T-helper 2 cell treated with Interferon-gamma antibody and Interleukin-4, amounts not matched to agents 5 μg/mL and 100 μg/mL, for 36 hours (primary cell): ENCODE data around the gene UNC5C.
A peak's percentile ranks its signal among the peaks of the same experiment; 100 is the strongest.

Experiments used
- DNase-seq: peaks from one replicate; pipeline ENCODE4 v3.0.0; 2021; ENCODE audit warnings: low spot score
- H3K27ac Mint-ChIP-seq: one replicate; pipeline ENCODE4 v1.8.0; 2021; ENCODE audit warnings: mild to moderate bottlenecking, mixed read lengths
- H3K27me3 Mint-ChIP-seq: one replicate; pipeline ENCODE4 v1.8.0; 2021; ENCODE audit warnings: low read depth, mixed read lengths
- H3K36me3 Mint-ChIP-seq: one replicate; pipeline ENCODE4 v1.8.0; 2021; ENCODE audit warnings: low read depth, mixed read lengths
- H3K4me1 Mint-ChIP-seq: one replicate; pipeline ENCODE4 v1.8.0; 2021; ENCODE audit warnings: low read depth, mixed read lengths
- H3K4me3 Mint-ChIP-seq: one replicate; pipeline ENCODE4 v1.8.0; 2022; ENCODE audit warnings: mild to moderate bottlenecking, moderate library complexity, mixed read lengths
- H3K9me3 Mint-ChIP-seq: one replicate; pipeline ENCODE4 v1.8.0; 2021; ENCODE audit warnings: mixed read lengths

UNC5C gene

DNA sequence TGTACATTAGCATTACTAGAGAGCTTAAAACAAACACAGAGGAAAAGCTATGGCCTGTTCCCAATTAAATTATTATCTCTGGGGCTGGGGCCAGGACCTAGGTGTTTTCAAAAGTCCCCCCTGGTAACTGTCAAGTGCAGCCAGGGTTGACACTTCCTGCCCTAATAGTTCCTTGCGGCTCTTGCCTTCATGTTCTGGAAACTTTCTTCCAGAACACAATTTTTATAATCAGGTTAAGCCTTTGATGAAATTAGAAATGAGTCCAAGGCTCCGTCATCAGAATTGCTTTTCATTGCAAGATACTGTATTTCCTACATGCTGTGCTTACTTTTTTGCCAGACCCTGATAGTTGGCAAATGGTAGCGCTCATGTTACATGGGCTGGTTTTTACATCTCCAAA, 229.6 kb downstream of the UNC5C start:
- DNase-seq, result no peak
- no peaks in the 10 kb centered on the region for H3K36me3 Mint-ChIP-seq
- H3K27me3 Mint-ChIP-seq, result peaks cover 3% of the 10 kb centered on the region
- no peak overlapping the region for H3K27ac Mint-ChIP-seq
- H3K9me3 Mint-ChIP-seq, result no peaks in the 10 kb centered on the region
- peaks cover 2% of the 10 kb centered on the region for H3K4me1 Mint-ChIP-seq
- no peak overlapping the region for H3K4me3 Mint-ChIP-seq

DNA sequence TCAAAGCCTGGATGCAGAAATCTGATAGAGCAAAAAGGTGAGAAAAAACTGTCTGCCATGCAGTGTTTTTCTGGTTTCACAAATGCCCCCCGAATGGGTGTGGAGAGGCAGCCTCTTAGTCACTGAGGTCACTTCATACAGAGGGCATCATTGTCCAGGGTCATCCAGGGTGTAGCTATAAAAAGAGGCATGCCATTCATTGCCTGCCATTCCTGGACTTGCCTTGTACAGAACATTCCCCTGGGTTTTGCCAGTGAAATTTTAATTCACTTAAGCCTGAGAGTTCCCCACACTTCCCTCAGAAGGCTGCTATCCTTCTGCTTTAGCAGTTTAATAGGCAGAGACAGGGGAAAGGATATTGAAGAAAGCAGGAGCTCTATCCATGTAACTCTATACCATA, 230.3 kb downstream of the UNC5C start:
- Mint-ChIP-seq H3K4me1 (peaks cover 6% of the 10 kb centered on the region), H3K9me3 (no peaks in the 10 kb centered on the region), H3K27me3 (peaks cover 3% of the 10 kb centered on the region), H3K4me3 (no peak overlapping the region), H3K36me3 (no peaks in the 10 kb centered on the region), H3K27ac (no peak overlapping the region)
- DNase-seq, result no peak

DNA sequence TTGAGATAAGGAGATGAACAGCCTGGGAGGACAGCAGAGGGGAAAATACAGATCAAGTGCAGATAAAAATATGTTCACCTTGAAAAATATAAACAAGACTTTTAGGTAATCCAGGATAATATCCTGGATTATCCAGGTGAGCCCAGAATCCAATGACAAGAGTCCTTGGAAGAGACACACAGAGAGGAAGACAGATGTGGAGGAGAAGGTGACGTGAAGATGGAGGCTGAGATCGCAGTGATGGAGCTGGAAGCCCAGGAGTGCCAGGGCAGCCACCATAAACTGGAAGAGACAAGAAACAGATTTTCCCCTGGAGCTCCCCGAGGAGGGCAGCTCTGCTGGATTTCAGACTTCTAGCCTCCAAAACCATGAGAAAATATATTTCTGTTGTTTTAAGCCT, 230.7 kb downstream of the UNC5C start:
- no peaks in the 10 kb centered on the region for H3K9me3 Mint-ChIP-seq
- no peak for DNase-seq
- H3K27me3 Mint-ChIP-seq, result peaks cover 3% of the 10 kb centered on the region
- no peak overlapping the region for H3K27ac Mint-ChIP-seq
- H3K4me3 Mint-ChIP-seq, result no peak overlapping the region
- H3K4me1 Mint-ChIP-seq, result peaks cover 7% of the 10 kb centered on the region
- H3K36me3 Mint-ChIP-seq, result no peaks in the 10 kb centered on the region

DNA sequence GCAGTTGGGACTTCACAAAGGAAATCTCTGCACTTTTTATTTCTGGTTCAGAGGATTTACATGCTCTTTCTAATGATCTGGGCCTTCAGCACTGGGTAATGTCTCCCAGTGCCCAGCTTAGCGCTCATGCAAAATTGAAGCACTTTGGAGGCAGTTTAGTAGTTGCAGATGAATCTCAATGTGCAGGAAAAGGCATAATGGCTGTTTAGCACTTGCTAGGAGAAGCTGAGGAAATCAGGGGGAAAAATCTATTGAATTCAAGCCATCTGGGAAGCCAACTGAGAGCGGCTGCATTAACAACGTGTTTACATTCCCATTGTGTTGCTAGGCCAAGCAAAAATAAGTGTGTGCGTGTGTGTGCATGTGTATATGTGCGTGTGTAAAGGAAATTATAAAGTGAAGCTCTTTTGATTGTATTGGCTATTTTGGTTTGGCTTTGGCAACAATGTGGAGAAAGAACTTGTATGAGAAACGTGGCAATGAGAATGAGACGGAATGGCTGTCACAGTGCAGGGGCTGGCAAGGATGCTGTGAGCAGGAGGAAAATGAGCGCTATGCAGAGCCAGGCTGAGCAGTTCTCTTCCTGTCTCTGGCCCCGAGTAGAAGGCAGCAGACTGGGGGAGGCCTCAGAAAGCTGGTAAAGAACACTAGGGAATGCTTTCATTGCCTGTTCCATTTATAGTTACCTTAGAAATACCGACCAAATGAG, 231.5 kb downstream of the UNC5C start:
- no peak for DNase-seq
- Mint-ChIP-seq H3K9me3 (no peaks in the 10 kb centered on the region), H3K36me3 (no peaks in the 10 kb centered on the region), H3K27me3 (peaks cover 3% of the 10 kb centered on the region), H3K4me3 (no peak overlapping the region), H3K27ac (no peak overlapping the region), H3K4me1 (peaks cover 11% of the 10 kb centered on the region)

DNA sequence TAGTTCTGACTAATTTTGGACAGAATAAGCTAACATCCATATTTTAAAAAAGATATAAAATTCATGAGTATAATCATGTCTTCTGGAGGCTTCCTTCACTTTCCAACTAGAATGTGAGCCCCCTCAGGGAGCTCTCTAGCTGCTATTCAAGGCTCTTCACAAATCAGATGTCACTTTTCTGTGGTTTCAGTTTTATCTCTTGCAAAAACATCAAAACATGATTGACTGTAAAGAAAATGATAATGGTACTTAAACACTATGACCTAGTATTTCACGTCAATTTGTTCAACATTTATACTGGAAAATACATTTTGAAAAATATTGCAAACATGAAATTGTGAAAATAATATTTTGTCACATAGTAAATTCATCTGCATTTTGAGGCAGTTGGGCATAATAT, 234.2 kb downstream of the UNC5C start:
- H3K36me3 Mint-ChIP-seq, result peaks cover 1% of the 10 kb centered on the region
- peaks cover 4% of the 10 kb centered on the region for H3K9me3 Mint-ChIP-seq
- H3K4me3 Mint-ChIP-seq, result no peak overlapping the region
- peaks cover 14% of the 10 kb centered on the region for H3K4me1 Mint-ChIP-seq
- DNase-seq, result no peak
- H3K27me3 Mint-ChIP-seq, result peaks cover 3% of the 10 kb centered on the region
- no peak overlapping the region for H3K27ac Mint-ChIP-seq

DNA sequence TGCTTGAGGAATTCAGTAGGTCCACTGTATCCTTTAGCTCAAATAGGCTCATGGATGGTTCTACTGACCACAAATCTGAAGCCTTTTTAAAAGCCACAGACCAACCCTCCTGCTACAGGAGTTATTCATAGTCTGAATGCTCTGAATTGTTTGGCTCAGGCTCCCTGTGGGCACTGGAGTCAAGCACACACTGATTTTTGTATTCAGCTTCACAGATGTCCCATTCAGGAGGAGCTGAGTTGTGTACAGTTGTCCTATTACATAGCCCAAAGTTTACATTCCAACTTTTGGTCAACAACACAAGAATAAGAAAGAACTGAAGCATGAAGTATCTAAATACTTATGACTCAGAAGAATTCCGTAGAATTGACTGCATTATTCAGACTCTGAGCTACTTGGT, 243.9 kb downstream of the UNC5C start:
- no peaks in the 10 kb centered on the region for H3K27me3 Mint-ChIP-seq

DNA sequence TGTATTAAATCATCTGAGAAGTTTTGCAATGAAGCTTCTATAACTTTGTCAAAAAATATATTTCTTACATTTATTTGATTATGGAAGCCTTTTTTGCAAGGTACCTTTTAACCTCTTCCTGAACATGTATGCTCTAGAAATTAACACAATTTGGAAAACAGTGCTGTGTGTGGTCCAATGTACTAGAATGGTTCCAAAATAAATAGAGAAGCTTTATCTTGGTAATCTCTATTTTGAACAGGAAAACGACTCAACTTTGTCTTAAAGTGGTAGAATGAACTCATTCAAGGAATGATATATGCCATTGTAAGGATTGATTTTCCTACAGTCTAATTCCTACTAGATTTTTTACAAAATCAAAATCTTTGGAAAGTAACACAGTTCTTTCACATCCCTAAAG, 248.5 kb downstream of the UNC5C start:
- Mint-ChIP-seq H3K27ac (no peak overlapping the region), H3K4me3 (no peak overlapping the region), H3K4me1 (no peaks in the 10 kb centered on the region), H3K36me3 (peaks cover 4% of the 10 kb centered on the region), H3K27me3 (no peaks in the 10 kb centered on the region), H3K9me3 (peaks cover 16% of the 10 kb centered on the region)
- no peak for DNase-seq

More for the DNA sequence above, 243.9 kb downstream of the UNC5C start:
- DNase-seq, result no peak
- H3K9me3 Mint-ChIP-seq, result peaks cover under 1% of the 10 kb centered on the region
- no peaks in the 10 kb centered on the region for H3K36me3 Mint-ChIP-seq
- H3K4me3 Mint-ChIP-seq, result no peak overlapping the region
- H3K4me1 Mint-ChIP-seq, result no peaks in the 10 kb centered on the region
- no peak overlapping the region for H3K27ac Mint-ChIP-seq

DNA sequence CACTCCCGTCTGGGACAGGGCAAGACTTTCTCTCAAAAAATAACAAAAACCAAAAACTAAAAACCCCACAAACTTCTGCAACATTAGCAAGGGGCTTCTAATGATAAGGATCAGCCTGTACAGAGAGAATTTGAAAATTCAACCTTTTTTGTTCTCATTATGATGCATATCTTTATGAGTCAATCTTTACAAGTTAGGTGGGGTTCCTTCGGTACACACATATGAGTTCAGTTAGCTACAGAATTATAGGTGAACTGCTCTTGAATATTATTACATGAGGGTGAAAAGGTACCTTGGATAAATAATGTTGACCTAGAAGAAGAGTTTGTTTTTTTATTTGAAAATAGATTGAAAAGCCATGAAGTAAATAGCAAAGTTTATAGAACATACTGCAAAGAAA, 252.7 kb downstream of the UNC5C start:
- H3K4me1 Mint-ChIP-seq, result peaks cover 18% of the 10 kb centered on the region
- peaks cover 4% of the 10 kb centered on the region for H3K36me3 Mint-ChIP-seq
- no peak for DNase-seq
- no peak overlapping the region for H3K4me3 Mint-ChIP-seq
- no peak overlapping the region for H3K27ac Mint-ChIP-seq
- peaks cover 16% of the 10 kb centered on the region for H3K9me3 Mint-ChIP-seq
- no peaks in the 10 kb centered on the region for H3K27me3 Mint-ChIP-seq

DNA sequence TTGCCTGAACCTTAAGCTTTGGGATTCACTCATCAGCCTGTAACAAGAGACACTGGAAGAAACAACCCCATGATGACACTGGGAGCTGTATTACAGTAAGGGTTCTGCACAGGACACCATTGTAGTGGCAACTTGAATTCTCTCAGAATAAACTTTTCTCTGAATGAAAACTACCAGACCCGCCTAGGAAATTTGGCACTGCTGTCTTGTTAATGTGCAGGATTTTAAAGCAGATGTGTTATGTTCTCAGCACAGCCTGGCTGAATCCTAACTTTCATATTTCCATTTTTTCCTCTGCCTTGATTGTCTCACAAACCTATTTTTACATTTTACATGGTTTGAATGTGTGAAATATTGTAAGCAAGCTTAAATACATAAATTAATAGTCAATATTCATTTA, 253.6 kb downstream of the UNC5C start:
- Mint-ChIP-seq H3K9me3 (peaks cover 16% of the 10 kb centered on the region), H3K27ac (no peak overlapping the region), H3K36me3 (peaks cover 4% of the 10 kb centered on the region), H3K27me3 (no peaks in the 10 kb centered on the region), H3K4me1 (peaks cover 26% of the 10 kb centered on the region), H3K4me3 (no peak overlapping the region)
- no peak for DNase-seq

DNA sequence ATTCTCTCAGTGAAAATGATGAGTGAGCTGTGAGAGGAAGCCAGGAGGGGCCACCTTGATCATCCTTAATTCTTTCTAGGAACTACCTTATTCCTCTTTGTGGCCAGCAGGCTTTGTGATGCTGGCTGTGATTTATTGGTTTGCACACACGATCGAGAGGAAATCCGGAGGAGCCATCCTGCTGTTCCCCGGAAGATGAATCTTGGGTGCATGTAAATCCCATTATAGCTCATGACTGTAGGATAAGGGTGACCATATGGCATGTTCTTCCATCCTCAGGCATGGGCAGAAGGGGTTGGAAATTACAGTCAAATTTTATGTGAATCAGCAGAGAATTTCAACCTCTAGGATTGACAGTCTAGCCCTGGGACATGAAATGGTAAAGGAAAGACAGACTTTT, 254.5 kb downstream of the UNC5C start:
- H3K36me3 Mint-ChIP-seq, result peaks cover 4% of the 10 kb centered on the region
- no peak overlapping the region for H3K4me3 Mint-ChIP-seq
- peaks cover 10% of the 10 kb centered on the region for H3K9me3 Mint-ChIP-seq
- H3K27me3 Mint-ChIP-seq, result no peaks in the 10 kb centered on the region
- no peak overlapping the region for H3K27ac Mint-ChIP-seq
- no peak for DNase-seq
- peaks cover 28% of the 10 kb centered on the region for H3K4me1 Mint-ChIP-seq

DNA sequence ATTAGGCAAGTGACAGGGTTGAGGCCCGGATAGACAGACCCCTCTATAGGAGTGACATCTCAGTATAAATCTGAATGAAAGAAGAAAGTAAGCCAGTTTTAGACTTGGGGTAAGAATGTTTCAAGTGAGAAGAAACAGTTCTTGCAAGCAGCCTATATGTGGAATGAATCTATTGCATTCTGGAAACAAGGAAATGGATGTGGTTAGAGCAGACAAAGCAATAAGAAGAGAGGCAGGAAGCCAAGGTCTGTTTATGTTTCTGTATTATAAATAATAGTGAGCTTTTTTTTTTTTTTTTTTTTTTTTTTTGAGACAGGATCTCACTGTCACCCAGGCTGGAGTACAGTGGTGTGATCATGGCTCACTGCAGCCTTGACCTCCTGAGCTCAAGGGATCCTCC, 255.8 kb downstream of the UNC5C start:
- Mint-ChIP-seq H3K4me1 (peaks cover 36% of the 10 kb centered on the region), H3K27me3 (no peaks in the 10 kb centered on the region), H3K27ac (peak overlapping the region; percentile 12), H3K4me3 (no peak overlapping the region), H3K36me3 (no peaks in the 10 kb centered on the region), H3K9me3 (no peaks in the 10 kb centered on the region)
- DNase-seq, result no peak

DNA sequence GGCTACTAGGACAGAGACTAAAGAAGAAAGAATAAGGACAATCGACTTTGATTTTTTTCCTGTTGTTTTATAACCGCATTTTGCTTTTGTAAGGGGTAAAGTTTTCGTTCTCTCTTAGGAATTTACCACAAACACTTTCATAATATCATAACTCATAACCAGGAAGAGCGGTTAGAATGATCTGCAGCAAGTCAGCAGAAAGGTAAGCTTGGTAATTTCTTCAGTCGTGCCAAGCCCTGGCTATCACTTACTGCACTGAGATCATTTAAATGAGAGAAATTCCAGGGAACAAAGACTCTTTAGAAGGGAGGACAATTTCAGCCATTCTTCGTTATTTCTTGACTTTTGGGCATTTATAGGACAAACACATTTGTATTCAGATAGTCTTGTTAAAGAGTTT, 258.1 kb downstream of the UNC5C start:
- Mint-ChIP-seq H3K9me3 (no peaks in the 10 kb centered on the region), H3K4me1 (peaks cover 36% of the 10 kb centered on the region), H3K27ac (peak overlapping the region; percentile 1), H3K4me3 (peak overlapping the region; percentile 11), H3K27me3 (no peaks in the 10 kb centered on the region), H3K36me3 (no peaks in the 10 kb centered on the region)
- no peak for DNase-seq

DNA sequence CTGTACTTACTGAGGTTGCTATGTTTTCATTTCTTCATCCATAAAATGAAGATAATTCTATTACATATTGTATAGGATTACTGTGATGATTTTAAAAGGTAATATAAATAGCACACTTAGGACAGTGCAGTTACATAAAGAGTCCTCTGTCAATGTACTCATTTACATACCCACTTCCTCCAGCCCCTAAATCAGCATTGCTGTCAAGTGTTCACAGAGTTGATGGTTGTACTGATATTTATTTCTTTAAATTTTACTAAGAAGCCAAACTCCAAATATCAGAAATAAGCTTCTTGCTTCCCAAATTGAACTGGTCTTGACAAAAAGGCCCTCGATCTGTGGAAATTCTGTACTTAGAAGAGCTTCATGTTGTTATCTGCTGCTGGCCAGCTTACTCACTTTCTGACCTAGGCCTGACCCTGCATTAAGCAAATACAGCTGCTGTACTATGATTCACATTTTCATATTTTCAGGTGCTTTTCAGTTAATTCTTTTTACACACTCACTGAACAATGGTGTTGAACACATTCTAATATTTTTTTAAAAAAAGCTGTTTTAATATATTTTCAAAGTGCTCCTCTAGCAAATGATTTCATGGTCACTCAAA, 259.6 kb downstream of the UNC5C start:
- Mint-ChIP-seq H3K27me3 (no peaks in the 10 kb centered on the region), H3K36me3 (no peaks in the 10 kb centered on the region), H3K4me3 (peak overlapping the region; percentile 18), H3K4me1 (peaks cover 33% of the 10 kb centered on the region), H3K9me3 (no peaks in the 10 kb centered on the region), H3K27ac (no peak overlapping the region)
- DNase-seq, result no peak

DNA sequence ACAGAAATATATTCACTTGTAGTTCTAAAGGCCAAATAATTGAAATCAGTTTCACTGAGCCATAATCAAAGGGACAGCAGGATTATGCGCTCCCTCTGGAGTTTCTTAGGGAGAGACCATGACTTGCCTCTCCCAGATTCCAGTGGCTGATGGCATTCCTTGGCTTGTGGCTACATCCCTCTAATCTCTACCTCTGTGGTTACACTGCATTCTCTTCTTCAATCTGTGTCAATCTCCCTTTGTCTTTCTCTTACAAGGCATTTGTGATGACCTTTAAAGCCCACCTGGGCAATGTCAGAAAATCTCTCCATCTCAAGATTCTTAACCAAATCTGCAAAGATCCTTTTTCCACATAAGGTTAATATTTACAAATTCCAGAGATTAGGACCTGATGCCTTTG, 260.2 kb downstream of the UNC5C start:
- no peaks in the 10 kb centered on the region for H3K9me3 Mint-ChIP-seq
- no peaks in the 10 kb centered on the region for H3K36me3 Mint-ChIP-seq

DNA sequence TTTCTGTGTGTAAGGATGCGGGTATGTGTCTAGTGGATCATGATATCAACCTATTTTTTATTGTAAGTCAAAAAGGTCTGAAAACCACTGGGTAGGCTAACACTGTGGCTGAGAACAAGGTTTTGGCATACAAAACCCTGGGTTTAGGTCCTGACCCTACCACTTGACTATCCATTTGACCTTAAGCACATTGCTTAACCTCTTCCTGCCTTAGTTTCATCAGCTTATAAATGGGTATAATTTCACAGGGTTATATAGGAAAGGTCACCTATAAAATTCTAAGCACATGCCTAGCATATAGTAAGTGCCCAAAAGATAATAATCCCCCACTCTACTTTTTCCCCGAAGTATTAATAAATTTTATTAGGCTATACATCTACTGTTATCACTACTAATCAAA, 263.0 kb downstream of the UNC5C start:
- Mint-ChIP-seq H3K4me3 (no peak overlapping the region), H3K9me3 (peaks cover 17% of the 10 kb centered on the region), H3K36me3 (peaks cover 6% of the 10 kb centered on the region), H3K4me1 (peaks cover 18% of the 10 kb centered on the region), H3K27ac (no peak overlapping the region), H3K27me3 (no peaks in the 10 kb centered on the region)
- no peak for DNase-seq

More for the DNA sequence above, 260.2 kb downstream of the UNC5C start:
- H3K27ac Mint-ChIP-seq, result no peak overlapping the region
- H3K4me1 Mint-ChIP-seq, result peaks cover 30% of the 10 kb centered on the region
- no peak overlapping the region for H3K4me3 Mint-ChIP-seq
- no peaks in the 10 kb centered on the region for H3K27me3 Mint-ChIP-seq
- no peak for DNase-seq
